Upper lobe of right lung (tissue), 1 donor: ENCODE results near the gene GRIN3A. TPM values are rescaled to one million over a fixed set of nuclear protein-coding genes. Genes with fewer than 3 reads are reported as not detected.

ENCODE experiments used
- ATAC-seq: fragments of 200-7000 bp; cut with Tn5 transposase; one replicate; pipeline ENCODE4 v1.9.1; 2020; ENCODE audit warnings: mild to moderate bottlenecking, moderate library complexity
- DNase-seq: peaks from one replicate; pipeline ENCODE4 v3.0.0-alpha.2; 2020
- H3K27ac ChIP-seq: fragments of 200-600 bp; one replicate; pipeline ENCODE4 v1.8.0; 2022
- H3K27me3 ChIP-seq: fragments of 200-600 bp; one replicate; pipeline ENCODE4 v1.8.0; 2022; ENCODE audit warnings: mild to moderate bottlenecking
- H3K36me3 ChIP-seq: fragments of 200-600 bp; one replicate; pipeline ENCODE4 v1.8.0; 2022
- H3K4me1 ChIP-seq: fragments of 200-600 bp; one replicate; pipeline ENCODE4 v1.8.0; 2022
- H3K4me3 ChIP-seq: fragments of 200-600 bp; one replicate; pipeline ENCODE4 v1.8.0; 2022; ENCODE audit warnings: mild to moderate bottlenecking
- H3K9me3 ChIP-seq: fragments of 200-600 bp; one replicate; pipeline ENCODE4 v1.8.0; 2022
- intact Hi-C: fragments of 100-400 bp; cut with DNase I; formaldehyde crosslinking; loops from one replicate; pipeline ENCODE4 v1.11.0; 2022
- total RNA-seq: library from RNA; stranded (reverse); fragmentation: NEBNext Ultra II Directional; extraction: Animal tissue kit (Norgen Biotek cat#: 25700); gene quantifications from one replicate; pipeline ENCODE4 v1.2.1, GENCODE V29; 2021
- TF ChIP-seq, protein P1 (sequence below): fragments of 200-600 bp; IDR thresholded peaks from one replicate; pipeline ENCODE4 v1.8.0; 2022; ENCODE audit warnings: antibody characterized with exemption
- donor health status: DM: no; HTN: yes; CAD: no; lungs with severe emphysema.

The GRIN3A gene
- total RNA-seq, 1 donor from 2014 or later, result 0.06 TPM

DNA sequence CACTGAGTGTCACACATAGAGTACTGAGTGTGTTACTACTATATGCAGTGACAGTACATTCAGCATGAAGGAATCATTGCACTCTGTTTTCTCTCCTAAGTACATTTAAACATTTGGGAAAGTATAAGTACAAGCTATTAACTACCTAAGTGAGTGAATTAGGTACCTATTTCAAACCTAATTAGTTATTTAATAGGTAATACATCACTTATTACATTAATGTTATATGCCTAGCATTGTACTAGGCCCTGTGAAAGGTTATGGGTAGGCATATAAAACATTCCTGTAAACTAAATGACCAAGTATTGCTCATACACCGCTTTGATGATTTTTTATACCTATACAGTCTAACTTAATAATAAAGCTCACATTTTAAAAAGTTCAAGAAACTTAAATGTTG, 118.0 kb downstream of the GRIN3A start:
- H3K9me3 ChIP-seq, result no peaks in the 10 kb centered on the region
- DNase-seq, result no peak
- TF ChIP-seq, protein P1, sequence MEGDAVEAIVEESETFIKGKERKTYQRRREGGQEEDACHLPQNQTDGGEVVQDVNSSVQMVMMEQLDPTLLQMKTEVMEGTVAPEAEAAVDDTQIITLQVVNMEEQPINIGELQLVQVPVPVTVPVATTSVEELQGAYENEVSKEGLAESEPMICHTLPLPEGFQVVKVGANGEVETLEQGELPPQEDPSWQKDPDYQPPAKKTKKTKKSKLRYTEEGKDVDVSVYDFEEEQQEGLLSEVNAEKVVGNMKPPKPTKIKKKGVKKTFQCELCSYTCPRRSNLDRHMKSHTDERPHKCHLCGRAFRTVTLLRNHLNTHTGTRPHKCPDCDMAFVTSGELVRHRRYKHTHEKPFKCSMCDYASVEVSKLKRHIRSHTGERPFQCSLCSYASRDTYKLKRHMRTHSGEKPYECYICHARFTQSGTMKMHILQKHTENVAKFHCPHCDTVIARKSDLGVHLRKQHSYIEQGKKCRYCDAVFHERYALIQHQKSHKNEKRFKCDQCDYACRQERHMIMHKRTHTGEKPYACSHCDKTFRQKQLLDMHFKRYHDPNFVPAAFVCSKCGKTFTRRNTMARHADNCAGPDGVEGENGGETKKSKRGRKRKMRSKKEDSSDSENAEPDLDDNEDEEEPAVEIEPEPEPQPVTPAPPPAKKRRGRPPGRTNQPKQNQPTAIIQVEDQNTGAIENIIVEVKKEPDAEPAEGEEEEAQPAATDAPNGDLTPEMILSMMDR, result no peak
- no peaks in the 10 kb centered on the region for H3K36me3 ChIP-seq
- no peak overlapping the region for H3K4me3 ChIP-seq
- H3K4me1 ChIP-seq, result no peaks in the 10 kb centered on the region
- intact Hi-C loops, result no loop called here
- ATAC-seq, result no peak
- no peak overlapping the region for H3K27ac ChIP-seq
- H3K27me3 ChIP-seq, result no peaks in the 10 kb centered on the region

DNA sequence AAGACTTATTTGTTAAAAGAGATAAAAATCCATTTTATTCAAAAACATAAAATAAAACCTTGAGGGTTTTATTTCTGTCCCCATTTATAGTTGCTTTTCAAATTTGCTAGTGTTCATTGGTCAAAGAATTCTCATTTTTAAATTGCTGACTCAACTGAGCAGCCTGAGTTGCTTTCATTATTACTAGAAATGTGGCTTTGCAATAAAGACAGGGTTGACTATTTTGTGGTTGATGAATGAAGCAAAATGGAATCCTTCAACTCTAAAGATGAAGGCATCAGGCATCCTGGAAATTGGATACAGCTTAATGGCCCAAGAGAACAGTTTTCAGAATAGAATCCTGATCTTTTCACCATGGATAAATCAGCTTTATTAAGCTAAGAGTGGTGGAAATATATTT, 119.7 kb downstream of the GRIN3A start:
- Histone ChIP-seq H3K27me3 (no peaks in the 10 kb centered on the region), H3K9me3 (no peaks in the 10 kb centered on the region), H3K27ac (no peak overlapping the region), H3K4me3 (no peak overlapping the region), H3K36me3 (no peaks in the 10 kb centered on the region), H3K4me1 (no peaks in the 10 kb centered on the region)
- ATAC-seq, result no peak
- TF ChIP-seq, protein P1, result no peak
- intact Hi-C loops, result no loop called here
- DNase-seq, result no peak

DNA sequence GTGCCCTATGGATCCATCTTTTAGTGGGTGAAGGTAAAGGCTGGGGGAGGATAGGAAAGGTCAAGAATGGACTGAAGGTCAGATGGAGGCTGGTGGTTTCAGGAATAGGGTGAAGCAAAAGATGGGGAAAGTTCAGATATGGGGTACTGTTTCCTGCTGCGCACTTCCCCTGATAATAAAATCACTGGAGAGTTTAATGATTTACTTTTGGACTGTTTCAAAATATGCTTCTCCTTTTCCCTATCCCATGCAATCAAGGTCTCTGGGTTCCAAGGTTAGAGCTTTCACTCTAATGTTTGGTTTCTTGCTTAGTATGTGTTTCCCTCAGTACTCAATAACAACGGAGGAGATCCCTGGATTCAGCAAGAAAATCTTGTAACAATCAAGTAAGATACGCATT, 132.9 kb downstream of the GRIN3A start:
- no peak for DNase-seq
- intact Hi-C loops, result no loop called here
- Histone ChIP-seq H3K4me1 (peaks cover 4% of the 10 kb centered on the region), H3K27me3 (peaks cover 4% of the 10 kb centered on the region), H3K27ac (no peak overlapping the region), H3K4me3 (no peak overlapping the region), H3K9me3 (no peaks in the 10 kb centered on the region), H3K36me3 (no peaks in the 10 kb centered on the region)
- TF ChIP-seq, protein P1, result no peak
- ATAC-seq, result no peak

DNA sequence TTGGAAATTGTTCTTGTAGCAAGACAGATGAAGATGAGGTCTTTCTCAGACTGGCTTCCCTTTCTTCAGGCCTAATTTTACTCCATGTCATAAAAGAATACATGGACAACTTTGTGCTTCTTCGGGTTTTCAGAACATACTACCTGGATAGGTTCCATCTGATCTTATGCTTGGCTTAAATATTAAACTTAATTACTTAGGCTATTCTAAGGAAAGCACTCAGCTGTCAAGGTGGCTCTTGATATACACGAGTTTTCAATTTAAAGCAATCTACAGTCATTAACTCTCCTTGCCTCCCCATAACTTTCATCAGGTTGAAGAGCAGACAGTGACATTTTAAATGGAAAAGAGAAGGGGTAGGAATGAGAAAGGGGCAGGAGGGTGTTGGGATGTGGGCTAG, 134.2 kb downstream of the GRIN3A start:
- H3K4me3 ChIP-seq, result no peak overlapping the region
- intact Hi-C loops, result no loop called here
- TF ChIP-seq, protein P1, result no peak
- peaks cover 4% of the 10 kb centered on the region for H3K27me3 ChIP-seq
- no peaks in the 10 kb centered on the region for H3K9me3 ChIP-seq
- no peak for DNase-seq
- ATAC-seq, result no peak
- H3K27ac ChIP-seq, result no peak overlapping the region
- no peaks in the 10 kb centered on the region for H3K36me3 ChIP-seq
- H3K4me1 ChIP-seq, result peaks cover 4% of the 10 kb centered on the region

DNA sequence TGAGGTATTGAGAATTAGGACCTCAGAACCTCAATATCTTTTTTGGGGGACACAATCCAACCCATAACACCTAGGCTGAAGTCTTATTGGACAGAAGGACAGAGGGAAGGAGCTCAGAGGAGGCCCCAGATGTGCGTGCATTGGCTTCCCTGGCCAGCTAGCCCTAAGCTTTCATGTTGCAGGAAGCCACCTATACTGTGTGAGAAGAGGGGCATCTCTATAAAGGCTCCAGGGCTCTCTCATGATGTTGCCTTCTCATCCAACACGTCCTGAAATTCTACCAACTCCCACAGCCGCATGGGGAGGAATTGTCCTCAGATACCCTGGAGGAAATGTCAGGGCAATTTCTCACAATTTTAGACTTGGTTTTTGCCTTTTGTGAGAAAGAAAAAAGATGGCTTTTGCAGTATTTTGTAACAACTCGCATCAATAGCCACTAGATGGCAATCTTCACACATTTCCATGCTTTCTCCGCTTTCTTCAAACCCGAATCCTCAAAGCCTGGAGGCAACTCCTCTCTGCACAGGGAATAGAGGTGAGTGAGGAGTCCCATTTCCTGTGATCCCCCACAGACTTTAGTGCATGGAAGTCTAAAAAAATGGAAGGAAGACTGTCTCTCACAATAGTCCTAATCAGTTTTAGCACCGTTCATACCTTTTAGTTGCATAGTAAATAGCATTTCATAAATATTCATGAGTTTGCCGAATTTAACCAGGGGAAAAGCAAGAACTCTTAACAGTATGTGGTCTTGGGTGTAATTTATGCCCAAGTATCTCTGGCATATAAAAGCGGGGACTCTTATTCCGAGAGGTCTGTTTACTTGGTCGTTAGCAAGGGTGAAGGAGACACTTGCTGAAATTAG, 136.3 kb downstream of the GRIN3A start:
- H3K9me3 ChIP-seq, result no peaks in the 10 kb centered on the region
- DNase-seq (no peak), ATAC-seq (peak; percentile 73)
- peaks cover 4% of the 10 kb centered on the region for H3K4me1 ChIP-seq
- intact Hi-C loops, result no loop called here
- H3K4me3 ChIP-seq, result no peak overlapping the region
- H3K27me3 ChIP-seq, result peaks cover 4% of the 10 kb centered on the region
- H3K27ac ChIP-seq, result no peak overlapping the region
- TF ChIP-seq, protein P1, result peak; percentile 62
- H3K36me3 ChIP-seq, result no peaks in the 10 kb centered on the region
